Measurements from ENCODE around the gene CDH4. TPM values are rescaled to one million over a fixed set of nuclear protein-coding genes. Genes with fewer than 3 reads are reported as not detected.

Gene CDH4
- polyA plus RNA-seq, 2 donors = 0.02 to 0.05 TPM

DNA sequence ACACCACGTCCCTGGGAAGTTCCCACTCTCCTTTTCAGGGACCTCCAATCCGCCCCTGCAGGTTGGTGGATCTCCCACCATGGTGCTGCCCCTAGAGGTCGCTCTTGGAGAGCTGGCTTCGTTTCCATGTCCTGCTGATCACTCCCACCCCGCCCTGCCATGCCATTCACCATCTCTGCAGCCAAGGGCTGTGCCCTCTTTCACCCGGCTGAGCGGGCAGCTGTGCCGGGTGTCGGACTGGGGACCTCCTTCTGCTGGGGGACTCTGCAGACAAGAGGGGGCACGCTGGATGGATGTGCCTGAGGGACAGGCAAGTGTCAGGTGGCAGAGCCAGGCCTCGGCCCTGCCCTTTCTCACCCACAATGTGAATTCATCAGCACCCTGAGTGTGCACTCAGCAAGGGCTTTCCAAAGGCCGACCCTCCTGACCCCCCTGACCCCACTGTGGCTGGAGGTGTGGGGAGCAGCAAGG lies 347.0 kb downstream of the CDH4 start:
- Histone ChIP-seq H3K27ac (ENCODE audit: low read depth in 2 of 2, low read length in 1 of 2) (no peak overlapping the region), H3K9me3 (ENCODE audit: control insufficient read depth in 2 of 2, insufficient read depth in 1 of 2, low read depth in 1 of 2, low read length in 1 of 2) (peaks cover 10 to 23% of the 10 kb centered on the region in 2 donors), H3K4me1 (ENCODE audit: control insufficient read depth in 2 of 2, insufficient read depth in 2 of 2, low read length in 1 of 2) (no peaks in the 10 kb centered on the region), H3K36me3 (ENCODE audit: control insufficient read depth in 2 of 2, insufficient read depth in 2 of 2, low read length in 1 of 2) (no peaks in the 10 kb centered on the region), H3K4me3 (ENCODE audit: low read depth in 1 of 2, low read length in 2 of 2) (no peak overlapping the region), H3K27me3 (ENCODE audit: control insufficient read depth in 1 of 2, insufficient read depth in 2 of 2, low read length in 2 of 2) (no peaks in the 10 kb centered on the region)
- WGBS, 2 donors = 65 to 68% methylated on average over 12 of the region's 12 CpGs

GRCh38 chr20:61599541-61599992 lies 347.5 kb downstream of the CDH4 start:
- 70 to 74% methylated on average over 18 of the region's 18 CpGs for WGBS, 2 donors
- Histone ChIP-seq H3K36me3 (ENCODE audit: control insufficient read depth in 2 of 2, insufficient read depth in 2 of 2, low read length in 1 of 2) (no peaks in the 10 kb centered on the region), H3K4me3 (ENCODE audit: low read depth in 1 of 2, low read length in 2 of 2) (no peak overlapping the region), H3K9me3 (ENCODE audit: control insufficient read depth in 2 of 2, insufficient read depth in 1 of 2, low read depth in 1 of 2, low read length in 1 of 2) (peaks cover 10 to 23% of the 10 kb centered on the region in 2 donors), H3K4me1 (ENCODE audit: control insufficient read depth in 2 of 2, insufficient read depth in 2 of 2, low read length in 1 of 2) (no peaks in the 10 kb centered on the region), H3K27ac (ENCODE audit: low read depth in 2 of 2, low read length in 1 of 2) (no peak overlapping the region), H3K27me3 (ENCODE audit: control insufficient read depth in 1 of 2, insufficient read depth in 2 of 2, low read length in 2 of 2) (no peaks in the 10 kb centered on the region)

DNA sequence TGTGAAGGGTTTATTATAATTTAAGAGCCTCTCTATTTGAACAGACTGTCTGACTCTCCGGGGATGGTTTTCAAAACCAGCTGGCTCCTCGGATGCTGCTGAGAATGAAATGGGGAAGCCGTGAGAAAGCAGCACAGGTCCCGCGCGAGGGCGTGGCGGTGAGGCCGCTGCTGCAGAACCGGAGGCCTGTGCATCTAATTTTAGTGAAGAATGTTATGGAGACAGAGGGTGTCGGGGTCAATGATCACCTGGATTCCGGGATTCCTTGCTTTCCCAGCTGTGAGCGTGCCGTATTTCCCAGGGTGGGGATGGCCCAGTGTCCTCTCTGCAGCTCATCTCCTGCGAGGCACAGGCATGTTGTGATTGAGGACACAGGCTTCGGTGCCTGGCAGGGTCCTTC lies 348.0 kb downstream of the CDH4 start:
- 82 to 83% methylated on average over 16 of the region's 16 CpGs for WGBS, 2 donors
- H3K4me3 ChIP-seq (ENCODE audit: low read depth in 1 of 2, low read length in 2 of 2) = no peak overlapping the region
- H3K9me3 ChIP-seq (ENCODE audit: control insufficient read depth in 2 of 2, insufficient read depth in 1 of 2, low read depth in 1 of 2, low read length in 1 of 2) = peaks cover 10 to 26% of the 10 kb centered on the region in 2 donors
- H3K4me1 ChIP-seq (ENCODE audit: control insufficient read depth in 2 of 2, insufficient read depth in 2 of 2, low read length in 1 of 2) = no peaks in the 10 kb centered on the region
- no peaks in the 10 kb centered on the region for H3K27me3 ChIP-seq (ENCODE audit: control insufficient read depth in 1 of 2, insufficient read depth in 2 of 2, low read length in 2 of 2)
- no peak overlapping the region for H3K27ac ChIP-seq (ENCODE audit: low read depth in 2 of 2, low read length in 1 of 2)
- no peaks in the 10 kb centered on the region for H3K36me3 ChIP-seq (ENCODE audit: control insufficient read depth in 2 of 2, insufficient read depth in 2 of 2, low read length in 1 of 2)

GRCh38 chr20:61601361-61601760 lies 349.3 kb downstream of the CDH4 start:
- H3K9me3 ChIP-seq (ENCODE audit: control insufficient read depth in 2 of 2, insufficient read depth in 1 of 2, low read depth in 1 of 2, low read length in 1 of 2) = peaks cover 5 to 18% of the 10 kb centered on the region in 2 donors
- 84 to 89% methylated on average over 12 of the region's 12 CpGs for WGBS, 2 donors

GRCh38 chr20:61601853-61602252 lies 349.8 kb downstream of the CDH4 start:
- peaks cover 5 to 15% of the 10 kb centered on the region in 2 donors for H3K9me3 ChIP-seq (ENCODE audit: control insufficient read depth in 2 of 2, insufficient read depth in 1 of 2, low read depth in 1 of 2, low read length in 1 of 2)
- H3K27ac ChIP-seq (ENCODE audit: low read depth in 2 of 2, low read length in 1 of 2) = no peak overlapping the region
- H3K36me3 ChIP-seq (ENCODE audit: control insufficient read depth in 2 of 2, insufficient read depth in 2 of 2, low read length in 1 of 2) = no peaks in the 10 kb centered on the region
- WGBS, 2 donors = 91% methylated on average over 14 of the region's 14 CpGs
- H3K4me3 ChIP-seq (ENCODE audit: low read depth in 1 of 2, low read length in 2 of 2) = no peak overlapping the region
- H3K27me3 ChIP-seq (ENCODE audit: control insufficient read depth in 1 of 2, insufficient read depth in 2 of 2, low read length in 2 of 2) = no peaks in the 10 kb centered on the region
- no peaks in the 10 kb centered on the region for H3K4me1 ChIP-seq (ENCODE audit: control insufficient read depth in 2 of 2, insufficient read depth in 2 of 2, low read length in 1 of 2)

More at GRCh38 chr20:61601361-61601760, 349.3 kb downstream of the CDH4 start:
- Histone ChIP-seq H3K27me3 (ENCODE audit: control insufficient read depth in 1 of 2, insufficient read depth in 2 of 2, low read length in 2 of 2) (no peaks in the 10 kb centered on the region), H3K36me3 (ENCODE audit: control insufficient read depth in 2 of 2, insufficient read depth in 2 of 2, low read length in 1 of 2) (no peaks in the 10 kb centered on the region), H3K27ac (ENCODE audit: low read depth in 2 of 2, low read length in 1 of 2) (no peak overlapping the region), H3K4me3 (ENCODE audit: low read depth in 1 of 2, low read length in 2 of 2) (no peak overlapping the region), H3K4me1 (ENCODE audit: control insufficient read depth in 2 of 2, insufficient read depth in 2 of 2, low read length in 1 of 2) (no peaks in the 10 kb centered on the region)

DNA sequence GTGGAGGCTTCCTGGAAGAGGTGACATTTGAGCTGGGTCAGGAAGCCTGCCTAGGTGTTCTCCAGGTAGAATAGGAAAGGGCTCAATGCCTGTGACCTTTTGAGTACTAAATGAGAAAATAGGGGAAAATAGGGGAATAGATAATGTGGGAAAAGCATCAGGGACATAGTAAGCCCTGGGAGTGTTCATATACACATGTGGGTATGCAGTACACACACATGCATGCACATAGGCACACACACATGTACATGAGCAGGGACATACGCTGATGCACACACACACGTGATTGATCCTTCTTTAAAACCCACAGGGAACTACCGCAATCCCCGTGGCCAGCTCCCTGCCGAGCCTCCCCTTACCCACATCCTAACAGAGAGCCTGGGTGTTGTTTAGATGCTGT lies 351.7 kb downstream of the CDH4 start:
- Histone ChIP-seq H3K4me3 (ENCODE audit: low read depth in 1 of 2, low read length in 2 of 2) (no peak overlapping the region), H3K4me1 (ENCODE audit: control insufficient read depth in 2 of 2, insufficient read depth in 2 of 2, low read length in 1 of 2) (no peaks in the 10 kb centered on the region), H3K9me3 (ENCODE audit: control insufficient read depth in 2 of 2, insufficient read depth in 1 of 2, low read depth in 1 of 2, low read length in 1 of 2) (peaks cover 5 to 15% of the 10 kb centered on the region in 2 donors), H3K36me3 (ENCODE audit: control insufficient read depth in 2 of 2, insufficient read depth in 2 of 2, low read length in 1 of 2) (no peaks in the 10 kb centered on the region), H3K27me3 (ENCODE audit: control insufficient read depth in 1 of 2, insufficient read depth in 2 of 2, low read length in 2 of 2) (no peaks in the 10 kb centered on the region), H3K27ac (ENCODE audit: low read depth in 2 of 2, low read length in 1 of 2) (no peak overlapping the region)
- WGBS, 2 donors = 81 to 87% methylated on average over 5 of the region's 5 CpGs

DNA sequence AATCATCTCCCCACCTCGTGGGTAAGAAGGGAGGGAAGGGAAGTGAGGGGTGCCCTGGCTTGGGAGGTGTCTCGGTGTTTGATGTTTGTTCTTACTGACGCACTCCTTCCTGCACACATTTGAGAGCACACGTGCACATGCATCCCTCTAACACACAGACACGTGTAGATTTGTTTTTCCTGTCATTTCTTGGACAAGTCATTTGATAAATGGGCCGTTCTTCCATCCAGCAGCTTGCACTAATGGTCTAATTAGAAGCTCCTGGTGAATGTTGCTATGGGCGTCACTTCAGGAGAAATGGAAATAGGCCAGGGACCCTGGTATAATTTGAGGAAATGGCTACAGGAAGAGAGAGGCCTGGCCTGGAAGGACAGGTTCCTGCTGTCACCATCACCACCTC lies 352.5 kb downstream of the CDH4 start:
- H3K4me3 ChIP-seq (ENCODE audit: low read depth in 1 of 2, low read length in 2 of 2) = no peak overlapping the region
- H3K9me3 ChIP-seq (ENCODE audit: control insufficient read depth in 2 of 2, insufficient read depth in 1 of 2, low read depth in 1 of 2, low read length in 1 of 2) = peaks cover 5 to 15% of the 10 kb centered on the region in 2 donors
- H3K27ac ChIP-seq (ENCODE audit: low read depth in 2 of 2, low read length in 1 of 2) = no peak overlapping the region
- no peaks in the 10 kb centered on the region for H3K4me1 ChIP-seq (ENCODE audit: control insufficient read depth in 2 of 2, insufficient read depth in 2 of 2, low read length in 1 of 2)
- no peaks in the 10 kb centered on the region for H3K36me3 ChIP-seq (ENCODE audit: control insufficient read depth in 2 of 2, insufficient read depth in 2 of 2, low read length in 1 of 2)
- WGBS, 2 donors = 55 to 58% methylated on average over 7 of the region's 7 CpGs
- H3K27me3 ChIP-seq (ENCODE audit: control insufficient read depth in 1 of 2, insufficient read depth in 2 of 2, low read length in 2 of 2) = no peaks in the 10 kb centered on the region

DNA sequence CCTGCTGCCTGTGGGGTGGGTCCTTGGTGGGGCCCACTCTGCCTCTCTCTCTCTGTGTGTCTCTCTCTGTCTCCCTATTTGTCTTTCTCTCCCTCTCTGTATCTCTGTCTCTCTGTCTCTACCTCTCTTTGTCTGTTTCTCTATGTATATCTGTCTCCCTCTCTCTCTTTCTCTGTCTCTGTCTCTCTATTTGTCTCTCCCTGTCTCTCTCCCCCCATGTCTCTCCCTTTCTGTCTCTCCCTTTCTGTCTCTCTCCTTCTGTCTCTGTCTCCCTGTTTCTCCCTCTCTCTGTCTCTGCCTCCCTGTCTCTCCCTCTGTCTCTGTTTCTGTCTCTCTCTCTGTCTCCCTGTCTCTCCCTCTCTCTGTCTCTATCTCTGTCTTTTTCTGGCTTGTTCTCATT lies 353.2 kb downstream of the CDH4 start:
- Histone ChIP-seq H3K4me3 (ENCODE audit: low read depth in 1 of 2, low read length in 2 of 2) (no peak overlapping the region), H3K36me3 (ENCODE audit: control insufficient read depth in 2 of 2, insufficient read depth in 2 of 2, low read length in 1 of 2) (no peaks in the 10 kb centered on the region), H3K4me1 (ENCODE audit: control insufficient read depth in 2 of 2, insufficient read depth in 2 of 2, low read length in 1 of 2) (no peaks in the 10 kb centered on the region), H3K9me3 (ENCODE audit: control insufficient read depth in 2 of 2, insufficient read depth in 1 of 2, low read depth in 1 of 2, low read length in 1 of 2) (peaks cover 5 to 15% of the 10 kb centered on the region in 2 donors), H3K27ac (ENCODE audit: low read depth in 2 of 2, low read length in 1 of 2) (no peak overlapping the region), H3K27me3 (ENCODE audit: control insufficient read depth in 1 of 2, insufficient read depth in 2 of 2, low read length in 2 of 2) (no peaks in the 10 kb centered on the region)

GRCh38 chr20:61605862-61606557 lies 353.9 kb downstream of the CDH4 start:
- Histone ChIP-seq H3K36me3 (ENCODE audit: control insufficient read depth in 2 of 2, insufficient read depth in 2 of 2, low read length in 1 of 2) (no peaks in the 10 kb centered on the region), H3K27me3 (ENCODE audit: control insufficient read depth in 1 of 2, insufficient read depth in 2 of 2, low read length in 2 of 2) (no peaks in the 10 kb centered on the region), H3K4me3 (ENCODE audit: low read depth in 1 of 2, low read length in 2 of 2) (no peak overlapping the region), H3K9me3 (ENCODE audit: control insufficient read depth in 2 of 2, insufficient read depth in 1 of 2, low read depth in 1 of 2, low read length in 1 of 2) (peaks cover 5 to 15% of the 10 kb centered on the region in 2 donors), H3K27ac (ENCODE audit: low read depth in 2 of 2, low read length in 1 of 2) (no peak overlapping the region), H3K4me1 (ENCODE audit: control insufficient read depth in 2 of 2, insufficient read depth in 2 of 2, low read length in 1 of 2) (no peaks in the 10 kb centered on the region)
- 85 to 87% methylated on average over 12 of the region's 12 CpGs for WGBS, 2 donors
